ENCODE results near the gene CTTNBP2NL. TPM values are rescaled to one million over a fixed set of nuclear protein-coding genes. Genes with fewer than 3 reads are reported as not detected.

CTTNBP2NL gene, protein sequence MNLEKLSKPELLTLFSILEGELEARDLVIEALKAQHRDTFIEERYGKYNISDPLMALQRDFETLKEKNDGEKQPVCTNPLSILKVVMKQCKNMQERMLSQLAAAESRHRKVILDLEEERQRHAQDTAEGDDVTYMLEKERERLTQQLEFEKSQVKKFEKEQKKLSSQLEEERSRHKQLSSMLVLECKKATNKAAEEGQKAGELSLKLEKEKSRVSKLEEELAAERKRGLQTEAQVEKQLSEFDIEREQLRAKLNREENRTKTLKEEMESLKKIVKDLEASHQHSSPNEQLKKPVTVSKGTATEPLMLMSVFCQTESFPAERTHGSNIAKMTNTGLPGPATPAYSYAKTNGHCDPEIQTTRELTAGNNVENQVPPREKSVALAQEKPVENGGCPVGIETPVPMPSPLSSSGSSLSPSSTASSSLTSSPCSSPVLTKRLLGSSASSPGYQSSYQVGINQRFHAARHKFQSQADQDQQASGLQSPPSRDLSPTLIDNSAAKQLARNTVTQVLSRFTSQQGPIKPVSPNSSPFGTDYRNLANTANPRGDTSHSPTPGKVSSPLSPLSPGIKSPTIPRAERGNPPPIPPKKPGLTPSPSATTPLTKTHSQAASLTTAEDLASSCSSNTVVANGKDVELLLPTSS
- 10 to 100 TPM in 1 of 4 donors, 1 to 10 TPM in 3; 3.8 to 27.5 (median 6.6) TPM for polyA plus RNA-seq
- long read RNA-seq, donor 1, result 0 reads
- long read RNA-seq, donor 2, full-length matches to known transcripts, result 2 of 2 reads
- long read RNA-seq, donor 2, partial matches to known transcripts, result 0 of 2 reads
- long read RNA-seq, donor 2, other reads (novel, unspliced or antisense), result 0 of 2 reads
- long read RNA-seq, donor 3, full-length matches to known transcripts, result 6 of 6 reads
- long read RNA-seq, donor 3, partial matches to known transcripts, result 0 of 6 reads
- long read RNA-seq, donor 3, other reads (novel, unspliced or antisense), result 0 of 6 reads
- long read RNA-seq, donor 4, result 0 reads
- long read RNA-seq, donor 5, full-length matches to known transcripts, result 4 of 4 reads
- long read RNA-seq, donor 5, partial matches to known transcripts, result 0 of 4 reads
- long read RNA-seq, donor 5, other reads (novel, unspliced or antisense), result 0 of 4 reads
- long read RNA-seq, donor 6, full-length matches to known transcripts, result 5 of 11 reads
- long read RNA-seq, donor 6, partial matches to known transcripts, result 6 of 11 reads
- long read RNA-seq, donor 6, other reads (novel, unspliced or antisense), result 0 of 11 reads
- long read RNA-seq, donor 7, result 0 reads
- long read RNA-seq, donor 8, result 0 reads
- long read RNA-seq, donor 9, full-length matches to known transcripts, result 3 of 3 reads
- long read RNA-seq, donor 9, partial matches to known transcripts, result 0 of 3 reads
- long read RNA-seq, donor 9, other reads (novel, unspliced or antisense), result 0 of 3 reads
- long read RNA-seq, donor 10, full-length matches to known transcripts, result 12 of 21 reads
- long read RNA-seq, donor 10, partial matches to known transcripts, result 9 of 21 reads
- long read RNA-seq, donor 10, other reads (novel, unspliced or antisense), result 0 of 21 reads

DNA sequence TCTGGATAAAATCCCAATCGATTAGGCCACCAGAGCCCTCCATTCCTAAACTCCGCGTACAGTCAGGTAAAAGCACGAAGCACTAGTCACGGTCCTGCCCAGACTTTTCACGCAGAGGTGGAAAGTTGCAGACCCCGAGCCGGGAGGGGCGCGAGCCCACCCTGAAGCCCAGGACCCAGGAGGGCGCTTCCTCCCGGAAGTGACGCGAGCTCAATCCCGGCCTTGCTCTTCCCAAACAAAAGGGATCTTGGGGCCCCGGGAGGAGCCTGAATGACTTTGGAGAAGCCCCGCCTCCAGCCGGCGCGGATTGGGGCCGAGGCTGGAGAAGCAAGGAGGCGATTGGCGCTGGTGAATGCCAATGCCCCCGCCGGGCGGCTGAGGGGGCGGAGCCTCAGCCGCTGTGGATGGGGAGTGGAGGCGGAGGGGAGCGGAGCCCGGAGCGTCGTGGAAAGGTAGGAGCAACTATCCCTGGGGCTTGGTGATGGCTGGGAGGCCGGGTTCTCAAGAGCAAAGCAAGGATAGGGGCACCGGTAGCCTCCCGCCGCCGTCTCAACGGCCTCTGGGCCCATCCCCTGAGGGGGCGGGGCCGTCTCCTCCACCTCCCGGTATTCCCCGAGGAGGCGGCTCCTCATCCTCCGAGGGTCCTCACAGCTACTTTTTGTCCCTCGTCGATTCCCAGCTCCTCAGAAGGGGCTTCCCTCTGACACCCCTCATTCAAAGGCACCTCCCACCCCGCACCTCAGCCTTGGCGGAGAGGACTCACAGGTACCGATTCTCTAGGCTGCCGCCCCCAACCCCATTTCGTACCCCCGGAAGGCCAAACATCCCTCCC is at the start of gene CTTNBP2NL:
CTTNBP2NL (plus strand) TSS at position 394 of the 832 bp plus-strand sequence. CDS start 19,952 bp downstream, outside the sequence.
- no peak for FAIRE-seq
- 0 to 1% (median 1%) methylated on average over 48 to 53 of the region's 53 CpGs for WGBS, 3 donors

DNA sequence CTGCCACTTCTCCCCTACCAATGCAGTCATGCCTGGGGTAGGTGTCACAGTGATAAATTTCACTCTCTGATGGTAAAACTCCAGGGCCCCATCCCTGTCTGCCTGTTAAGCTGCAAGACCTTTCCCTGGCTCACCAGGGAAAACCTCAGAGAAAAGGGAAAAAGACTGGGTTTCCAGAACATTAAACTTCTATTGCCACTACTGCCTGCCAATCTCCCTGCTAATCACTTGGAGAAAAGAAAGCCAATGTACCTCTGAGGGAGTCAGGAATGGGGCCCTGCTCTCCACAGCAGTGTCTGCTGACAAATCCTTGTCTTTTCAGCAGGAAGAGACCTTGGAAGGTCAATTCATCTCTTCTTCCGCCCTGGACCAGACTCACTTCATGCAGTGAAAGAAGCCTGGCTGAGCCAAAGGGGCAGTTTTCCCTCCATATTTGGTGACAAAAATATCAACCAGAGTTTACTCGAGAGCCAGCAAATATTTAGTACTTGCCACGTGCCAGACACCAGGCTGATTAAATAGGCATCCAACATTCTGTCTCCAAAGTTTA is 49.1 kb upstream of the CTTNBP2NL start:
- Histone ChIP-seq H3K4me3 (ENCODE audit: low read depth in 1 of 3, low read length in 3 of 3) (no peak overlapping the region), H3K9me3 (ENCODE audit: control insufficient read depth in 2 of 2, insufficient read depth in 1 of 2, low read depth in 1 of 2, low read length in 1 of 2) (peaks cover 0 to 3% of the 10 kb centered on the region in 2 donors), H3K4me1 (ENCODE audit: control insufficient read depth in 3 of 3, insufficient read depth in 2 of 3, low read depth in 1 of 3, low read length in 2 of 3) (no peaks in the 10 kb centered on the region), H3K36me3 (ENCODE audit: control insufficient read depth in 3 of 3, insufficient read depth in 2 of 3, low read depth in 1 of 3, low read length in 3 of 3) (no peaks in the 10 kb centered on the region), H3K27me3 (ENCODE audit: control insufficient read depth in 3 of 3, insufficient read depth in 3 of 3, low read length in 3 of 3) (peaks cover 0 to 4% (median 0%) of the 10 kb centered on the region in 3 donors), H3K27ac (ENCODE audit: low read depth in 1 of 3, low read length in 2 of 3) (peak overlapping the region in 1 of 3 donors; percentile 65)
- FAIRE-seq (no peak), DNase-seq (no peak)
- WGBS, 3 donors, result 50 to 57% (median 56%) methylated on average over 3 of the region's 3 CpGs

More for the DNA sequence above, at the start of gene CTTNBP2NL:
- peaks cover 3 to 26% (median 6%) of the 10 kb centered on the region in 3 donors for H3K4me1 ChIP-seq (ENCODE audit: control insufficient read depth in 3 of 3, insufficient read depth in 2 of 3, low read depth in 1 of 3, low read length in 2 of 3)
- DNase-seq, result peak; percentile 97 to 98
- peak within 1 kb of the TSS; percentile 69 to 93 (median 93) for H3K27ac ChIP-seq (ENCODE audit: low read depth in 1 of 3, low read length in 2 of 3)
- no peaks in the 10 kb centered on the region for H3K9me3 ChIP-seq (ENCODE audit: control insufficient read depth in 2 of 2, insufficient read depth in 1 of 2, low read depth in 1 of 2, low read length in 1 of 2)
- H3K27me3 ChIP-seq (ENCODE audit: control insufficient read depth in 3 of 3, insufficient read depth in 3 of 3, low read length in 3 of 3), result no peaks in the 10 kb centered on the region
- H3K36me3 ChIP-seq (ENCODE audit: control insufficient read depth in 3 of 3, insufficient read depth in 2 of 3, low read depth in 1 of 3, low read length in 3 of 3), result no peaks in the 10 kb centered on the region
- H3K4me3 ChIP-seq (ENCODE audit: low read depth in 1 of 3, low read length in 3 of 3), result peak within 1 kb of the TSS; percentile 69 to 77 (median 75)

DNA sequence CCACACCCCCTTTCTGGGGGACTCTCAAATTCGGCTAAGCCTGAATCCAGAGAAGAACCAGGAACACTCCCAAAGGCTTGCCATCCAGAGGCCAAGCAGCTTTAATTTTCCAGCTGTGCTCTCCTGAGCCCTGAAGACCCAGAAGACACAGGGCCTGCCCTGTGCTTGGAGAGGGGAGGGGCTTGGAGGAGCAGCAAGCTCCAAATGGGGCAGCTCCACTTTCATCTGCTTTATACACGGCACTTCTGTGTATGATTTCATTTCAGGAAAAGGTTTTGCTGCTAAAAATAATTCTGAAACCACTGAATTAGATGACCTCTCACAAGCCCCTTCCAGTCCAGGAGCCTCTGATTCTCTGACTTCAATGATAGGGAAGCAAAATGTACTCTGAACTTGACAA is 39.2 kb upstream of the CTTNBP2NL start:
- Histone ChIP-seq H3K27me3 (ENCODE audit: control insufficient read depth in 3 of 3, insufficient read depth in 3 of 3, low read length in 3 of 3) (peaks cover 0 to 2% (median 0%) of the 10 kb centered on the region in 3 donors), H3K27ac (ENCODE audit: low read depth in 1 of 3, low read length in 2 of 3) (peak overlapping the region in 1 of 3 donors; percentile 77), H3K4me3 (ENCODE audit: low read depth in 1 of 3, low read length in 3 of 3) (no peak overlapping the region), H3K9me3 (ENCODE audit: control insufficient read depth in 2 of 2, insufficient read depth in 1 of 2, low read depth in 1 of 2, low read length in 1 of 2) (no peaks in the 10 kb centered on the region), H3K36me3 (ENCODE audit: control insufficient read depth in 3 of 3, insufficient read depth in 2 of 3, low read depth in 1 of 3, low read length in 3 of 3) (no peaks in the 10 kb centered on the region), H3K4me1 (ENCODE audit: control insufficient read depth in 3 of 3, insufficient read depth in 2 of 3, low read depth in 1 of 3, low read length in 2 of 3) (peaks cover 0 to 11% (median 5%) of the 10 kb centered on the region in 3 donors)
- no peak for FAIRE-seq
- 41 to 52% (median 50%) methylated on average over 2 of the region's 2 CpGs for whole genome bisulfite sequencing, 3 donors
- DNase-seq, result no peak

DNA sequence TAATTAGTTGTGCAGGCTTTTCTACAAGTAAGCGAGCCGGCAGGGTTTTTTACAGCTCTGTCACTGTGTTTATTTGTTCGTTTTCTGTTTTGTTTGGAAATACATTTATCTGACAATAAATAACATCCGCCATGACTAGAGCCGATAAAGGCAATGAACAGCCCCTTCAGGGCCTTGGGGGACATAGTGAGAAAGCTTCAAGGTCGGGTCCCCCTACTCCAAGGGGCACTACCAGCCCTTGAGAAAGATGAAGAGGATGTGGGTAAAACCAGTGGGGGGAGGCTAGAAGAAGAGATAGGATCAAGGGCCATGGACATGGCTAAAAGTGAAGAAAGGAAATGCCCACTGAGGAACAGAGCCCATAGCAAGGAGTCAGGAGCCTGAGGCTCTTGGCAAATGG is 38.5 kb upstream of the CTTNBP2NL start:
- Histone ChIP-seq H3K4me1 (ENCODE audit: control insufficient read depth in 3 of 3, insufficient read depth in 2 of 3, low read depth in 1 of 3, low read length in 2 of 3) (peaks cover 0 to 11% (median 5%) of the 10 kb centered on the region in 3 donors), H3K4me3 (ENCODE audit: low read depth in 1 of 3, low read length in 3 of 3) (no peak overlapping the region), H3K9me3 (ENCODE audit: control insufficient read depth in 2 of 2, insufficient read depth in 1 of 2, low read depth in 1 of 2, low read length in 1 of 2) (no peaks in the 10 kb centered on the region), H3K27me3 (ENCODE audit: control insufficient read depth in 3 of 3, insufficient read depth in 3 of 3, low read length in 3 of 3) (peaks cover 0 to 2% (median 0%) of the 10 kb centered on the region in 3 donors), H3K27ac (ENCODE audit: low read depth in 1 of 3, low read length in 2 of 3) (peak overlapping the region in 1 of 3 donors; percentile 77), H3K36me3 (ENCODE audit: control insufficient read depth in 3 of 3, insufficient read depth in 2 of 3, low read depth in 1 of 3, low read length in 3 of 3) (no peaks in the 10 kb centered on the region)
- WGBS, 3 donors, result 66 to 73% (median 73%) methylated on average over 6 of the region's 6 CpGs
- DNase-seq (no peak), FAIRE-seq (no peak)

DNA sequence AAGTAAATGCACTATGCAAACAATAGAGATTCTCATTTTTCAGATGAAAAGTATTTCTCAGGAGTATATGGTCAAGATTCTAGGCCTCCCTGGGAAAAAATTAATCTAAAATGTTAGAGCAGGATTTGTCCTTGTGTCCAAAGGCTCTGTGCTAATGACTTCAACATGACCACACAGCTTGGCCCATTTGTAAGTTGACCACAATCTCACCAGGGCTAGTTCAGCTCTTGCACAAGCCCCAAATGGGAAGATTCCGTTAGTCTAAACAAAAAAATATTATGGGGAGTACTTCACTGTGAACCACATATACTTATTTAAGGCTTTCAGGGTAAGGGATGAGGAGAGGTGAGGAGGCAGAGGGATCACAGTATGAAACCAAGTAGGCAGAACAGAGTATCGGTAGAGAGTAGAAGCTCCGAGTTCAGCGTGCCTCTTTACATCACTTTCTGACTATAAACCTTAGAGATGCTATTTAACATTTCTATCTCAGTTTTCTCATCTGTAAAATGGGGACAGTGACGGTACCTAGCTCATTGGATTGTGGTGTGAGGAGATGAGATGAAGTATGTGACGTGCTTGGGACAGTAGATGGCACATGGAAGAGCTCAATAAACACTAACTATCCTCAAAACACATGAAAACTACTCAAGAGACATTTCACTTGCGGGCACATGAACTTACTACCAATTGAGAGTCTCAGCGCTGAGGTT is 37.8 kb upstream of the CTTNBP2NL start:
- Histone ChIP-seq H3K4me1 (ENCODE audit: control insufficient read depth in 3 of 3, insufficient read depth in 2 of 3, low read depth in 1 of 3, low read length in 2 of 3) (peaks cover 0 to 11% (median 5%) of the 10 kb centered on the region in 3 donors), H3K9me3 (ENCODE audit: control insufficient read depth in 2 of 2, insufficient read depth in 1 of 2, low read depth in 1 of 2, low read length in 1 of 2) (no peaks in the 10 kb centered on the region), H3K27ac (ENCODE audit: low read depth in 1 of 3, low read length in 2 of 3) (peak overlapping the region in 1 of 3 donors; percentile 96), H3K27me3 (ENCODE audit: control insufficient read depth in 3 of 3, insufficient read depth in 3 of 3, low read length in 3 of 3) (peaks cover 0 to 2% (median 0%) of the 10 kb centered on the region in 3 donors), H3K36me3 (ENCODE audit: control insufficient read depth in 3 of 3, insufficient read depth in 2 of 3, low read depth in 1 of 3, low read length in 3 of 3) (no peaks in the 10 kb centered on the region), H3K4me3 (ENCODE audit: low read depth in 1 of 3, low read length in 3 of 3) (no peak overlapping the region)
- DNase-seq (no peak), FAIRE-seq (no peak)
- WGBS, 3 donors, result 76 to 81% (median 79%) methylated on average over 8 of the region's 8 CpGs

DNA sequence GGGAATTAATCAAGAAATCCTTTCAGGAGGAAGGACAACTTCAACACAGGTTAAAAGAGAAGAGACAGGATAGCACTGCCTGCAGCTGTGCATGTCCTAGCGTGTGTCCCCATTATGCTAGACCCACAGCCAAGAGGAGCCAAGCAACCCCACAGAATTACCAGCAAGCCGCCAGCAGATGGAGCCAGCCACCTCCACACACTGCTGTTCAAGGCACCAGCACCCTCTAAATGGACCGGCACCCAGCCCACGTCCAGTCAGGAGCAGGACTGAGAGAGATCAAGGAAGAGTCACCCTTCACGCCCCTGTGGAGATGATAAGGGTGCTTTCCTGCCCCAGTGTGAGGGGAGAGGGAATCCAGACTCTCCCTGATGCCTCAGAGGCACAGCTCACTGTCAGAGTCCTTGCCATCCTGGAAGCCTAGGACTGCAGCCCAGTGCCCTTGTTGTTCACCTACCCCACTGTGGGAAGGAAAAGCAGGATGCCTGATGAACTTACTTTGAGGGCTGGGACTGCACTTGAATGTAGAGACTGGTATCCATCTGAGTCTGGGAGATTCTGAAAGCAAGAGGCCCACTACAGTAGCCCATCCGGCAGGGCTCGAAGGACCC is 37.1 kb upstream of the CTTNBP2NL start:
- H3K27ac ChIP-seq (ENCODE audit: low read depth in 1 of 3, low read length in 2 of 3), result peak overlapping the region in 1 of 3 donors; percentile 96
- WGBS, 3 donors, result 32 to 39% (median 37%) methylated on average over 7 of the region's 7 CpGs
- no peak for FAIRE-seq

More for the DNA sequence above, 37.1 kb upstream of the CTTNBP2NL start:
- H3K27me3 ChIP-seq (ENCODE audit: control insufficient read depth in 3 of 3, insufficient read depth in 3 of 3, low read length in 3 of 3), result peaks cover 0 to 2% (median 0%) of the 10 kb centered on the region in 3 donors
- DNase-seq, result peak; percentile 49 to 58
- no peak overlapping the region for H3K4me3 ChIP-seq (ENCODE audit: low read depth in 1 of 3, low read length in 3 of 3)
- no peaks in the 10 kb centered on the region for H3K36me3 ChIP-seq (ENCODE audit: control insufficient read depth in 3 of 3, insufficient read depth in 2 of 3, low read depth in 1 of 3, low read length in 3 of 3)
- H3K4me1 ChIP-seq (ENCODE audit: control insufficient read depth in 3 of 3, insufficient read depth in 2 of 3, low read depth in 1 of 3, low read length in 2 of 3), result peaks cover 0 to 11% (median 5%) of the 10 kb centered on the region in 3 donors
- H3K9me3 ChIP-seq (ENCODE audit: control insufficient read depth in 2 of 2, insufficient read depth in 1 of 2, low read depth in 1 of 2, low read length in 1 of 2), result no peaks in the 10 kb centered on the region

Measured in small intestine (tissue), 16 donors.